ENCODE data around the gene SLC9A4. TPM values are rescaled to one million over a fixed set of nuclear protein-coding genes. Genes with fewer than 3 reads are reported as not detected.

SLC9A4 gene
- total and polyA plus RNA-seq, 9 of the 15 experiments (the other 6 are each of a cell fraction or from before 2014, with no cell fraction given) = 0.04 to 0.15 (median 0.04) TPM; not detected in 5

GRCh38 chr2:102435741-102436140, 37.3 kb upstream of the SLC9A4 start (continued):
- TF ChIP-seq HMG20A (CRISPR knock-in tag; conservative IDR thresholded peaks at IDR 0.05) = no peak

GRCh38 chr2:102436323-102436722, 36.7 kb upstream of the SLC9A4 start:
- intact Hi-C loops (cut with micrococcal nuclease) (no loop called here), in situ Hi-C loops (cut with MboI) (no loop called here)
- H3K36me3 ChIP-seq (ENCODE audit: control insufficient read depth, insufficient read depth, low read length) = no peaks in the 10 kb centered on the region
- no peaks in the 10 kb centered on the region for H3K27me3 ChIP-seq (ENCODE audit: control insufficient read depth in 2 of 2, insufficient read depth in 2 of 2, low read length in 2 of 2)
- H3K27ac ChIP-seq (ENCODE audit: extremely low read depth, low read depth, low read length) = no peak overlapping the region
- H3K4me2 ChIP-seq (ENCODE audit: insufficient read depth, low read length) = no peak overlapping the region
- H4K20me1 ChIP-seq (replicated peaks; ENCODE audit: control insufficient read depth, insufficient read depth, low read length) = no peaks in the 10 kb centered on the region
- no peak for TF ChIP-seq ZNF253 (CRISPR knock-in tag; conservative IDR thresholded peaks at IDR 0.05)
- no peak for ATAC-seq
- no peak overlapping the region for H3K9ac ChIP-seq (ENCODE audit: insufficient read depth in 1 of 2, low read depth in 2 of 2, low read length in 2 of 2)
- H2AFZ ChIP-seq (ENCODE audit: low read depth, low read length) = no peak overlapping the region
- no peak overlapping the region for H3K4me3 ChIP-seq
- FAIRE-seq = no peak
- H3K9me3 ChIP-seq (replicated peaks; ENCODE audit: control insufficient read depth, insufficient read depth, low read depth, low read length) = no peaks in the 10 kb centered on the region
- ChIA-PET CTCF (ENCODE audit: low intra/inter-chr PET ratio) (no interaction called here), POLR2A (no interaction called here)
- 29% methylated on average over 3 of the region's 3 CpGs for WGBS (ENCODE audit: insufficient coverage, low coverage, missing lambda C conversion rate)
- BruUV-seq (replicated peaks) = no TSS peak
- peaks cover 13 to 26% of the 10 kb centered on the region in 2 experiments; a peak in 4 of 5 replicates for H3K4me1 ChIP-seq (replicated peaks in 1 of 2; ENCODE audit: control insufficient read depth in 2 of 2, insufficient read depth in 2 of 2, low read length in 2 of 2)
- H3K79me2 ChIP-seq (ENCODE audit: control insufficient read depth, insufficient read depth, low read length) = no peaks in the 10 kb centered on the region
- no peaks in the 10 kb centered on the region for H3K9me1 ChIP-seq (ENCODE audit: control insufficient read depth, insufficient read depth, low read length)
- DNase-seq (ENCODE audit: extremely low read depth in 1 of 4, low spot score in 3 of 4) = no peak

GRCh38 chr2:102437122-102437521, 35.9 kb upstream of the SLC9A4 start:
- H4K20me1 ChIP-seq (replicated peaks; ENCODE audit: control insufficient read depth, insufficient read depth, low read length) = no peaks in the 10 kb centered on the region
- POLR2A ChIA-PET = no interaction called here
- no peak overlapping the region for H3K27ac ChIP-seq (ENCODE audit: extremely low read depth, low read depth, low read length)
- no peaks in the 10 kb centered on the region for H3K79me2 ChIP-seq (ENCODE audit: control insufficient read depth, insufficient read depth, low read length)
- in situ Hi-C loops (cut with MboI) (no loop called here), intact Hi-C loops (cut with micrococcal nuclease) (no loop called here)
- H3K36me3 ChIP-seq (ENCODE audit: control insufficient read depth, insufficient read depth, low read length) = no peaks in the 10 kb centered on the region
- FAIRE-seq (no peak), DNase-seq (ENCODE audit: extremely low read depth in 1 of 4, low spot score in 3 of 4) (no peak), ATAC-seq (no peak)
- H3K27me3 ChIP-seq (ENCODE audit: control insufficient read depth in 2 of 2, insufficient read depth in 2 of 2, low read length in 2 of 2) = no peaks in the 10 kb centered on the region
- no peaks in the 10 kb centered on the region for H3K9me1 ChIP-seq (ENCODE audit: control insufficient read depth, insufficient read depth, low read length)
- no peak overlapping the region for H3K9ac ChIP-seq (ENCODE audit: insufficient read depth in 1 of 2, low read depth in 2 of 2, low read length in 2 of 2)
- no TSS peak for BruUV-seq (replicated peaks)
- CTCF ChIA-PET (ENCODE audit: low intra/inter-chr PET ratio) = no interaction called here
- peaks cover 13 to 26% of the 10 kb centered on the region in 2 experiments; a peak in 4 of 5 replicates for H3K4me1 ChIP-seq (replicated peaks in 1 of 2; ENCODE audit: control insufficient read depth in 2 of 2, insufficient read depth in 2 of 2, low read length in 2 of 2)
- no peak overlapping the region for H3K4me3 ChIP-seq
- WGBS (ENCODE audit: insufficient coverage, low coverage, missing lambda C conversion rate) = 26% methylated on average over 4 of the region's 4 CpGs
- no peaks in the 10 kb centered on the region for H3K9me3 ChIP-seq (replicated peaks; ENCODE audit: control insufficient read depth, insufficient read depth, low read depth, low read length)
- peak overlapping the region; percentile 21; the same call in 1 of the 2 replicates for H2AFZ ChIP-seq (ENCODE audit: low read depth, low read length)
- no peak overlapping the region for H3K4me2 ChIP-seq (ENCODE audit: insufficient read depth, low read length)
- TF ChIP-seq PTTG1 (tag; IDR thresholded peaks at IDR 0.05; ENCODE audit: low read depth) (no peak), GTF2E2 (tag; IDR thresholded peaks at IDR 0.05) (no peak), TRIM25 (IDR thresholded peaks at IDR 0.05; ENCODE audit: borderline replicate concordance) (no peak), MCM3 (IDR thresholded peaks at IDR 0.05) (no peak), ZNF398 (CRISPR knock-in tag; IDR thresholded peaks at IDR 0.05) (no peak), PHTF2 (CRISPR knock-in tag; IDR thresholded peaks at IDR 0.05) (no peak), SP1 (CRISPR knock-in tag; IDR thresholded peaks at IDR 0.05) (no peak), SMARCC2 (IDR thresholded peaks at IDR 0.05; ENCODE audit: low read depth) (no peak), U2AF2 (optimal IDR thresholded peaks at IDR 0.05; ENCODE audit: low read depth, low read length) (no peak), POU5F1 (IDR thresholded peaks at IDR 0.05; ENCODE audit: borderline replicate concordance, low read depth, low read length, partially characterized antibody) (no peak)

All from K562 (cell line).